Mucosa of descending colon (tissue), 3 donors: ENCODE measurements around the gene XYLT2. TPM values are rescaled to one million over a fixed set of nuclear protein-coding genes. Genes with fewer than 3 reads are reported as not detected.
"Not testable (repeated sequence)": the region's sequence is repeated elsewhere in the genome, so short reads cannot be mapped to it uniquely, and the experiment has no call there.

Experiments used
- ATAC-seq: fragments of 200-7000 bp; cut with Tn5 transposase; one replicate; pipeline ENCODE4 v1.9.1; 2020; ENCODE audit warnings: mild to moderate bottlenecking, moderate library complexity
- DNase-seq, 3 donors: peaks; one replicate each; pipeline ENCODE4 v3.0.0-alpha.2; 2020
- H3K36me3 ChIP-seq: fragments of 200-600 bp; one replicate; pipeline ENCODE4 v1.8.0; 2021; ENCODE audit warnings: low read depth, mild to moderate bottlenecking
- H3K4me1 ChIP-seq: fragments of 200-600 bp; one replicate; pipeline ENCODE4 v1.8.0; 2021; ENCODE audit warnings: low read depth, mild to moderate bottlenecking
- H3K4me3 ChIP-seq: fragments of 200-600 bp; one replicate; pipeline ENCODE4 v1.8.0; 2021; ENCODE audit warnings: mild to moderate bottlenecking
- H3K9me3 ChIP-seq: fragments of 200-600 bp; one replicate; pipeline ENCODE4 v1.8.0; 2021; ENCODE audit warnings: mild to moderate bottlenecking
- CTCF ChIP-seq: fragments of 200-600 bp; IDR thresholded peaks from one replicate; pipeline ENCODE4 v1.8.0; 2022; ENCODE audit warnings: antibody characterized with exemption, mild to moderate bottlenecking
- intact Hi-C, 2 donors: fragments of 100-400 bp; cut with DNase I in 1 of 2; cut with micrococcal nuclease in 1 of 2; formaldehyde crosslinking; loops; one replicate each; pipeline versions ENCODE4 v1.11.0 to v1.11.1; 2022; cut with DNase I, micrococcal nuclease
- long read RNA-seq, 2 donors: library from polyadenylated mRNA; unstranded; transcript quantifications; one replicate each; pipeline ENCODE4 v2.0.0, GENCODE V29; 2019 to 2021
- total RNA-seq, 3 donors: library from RNA; stranded (reverse); fragmentation: NEBNext Ultra II Directional in 2 of 3; extraction: Animal tissue kit (Norgen Biotek cat#: 25700) in 2 of 3; gene quantifications; one replicate each; pipeline versions ENCODE4 v1.2.1 to v1.2.4, GENCODE V29; 2021 to 2023
- donor health status: DM: no; HTN: no; CAD: no; lungs with moderate emphysema.
- donor health status: DM: no; HTN: no; CAD: no.
- donor health status: DM: no; HTN: yes; CAD: no.

The XYLT2 gene
- 10 to 100 TPM; 14.7 to 20.0 (median 18.4) TPM for total RNA-seq
- long read RNA-seq, donor 1, transcript XYLT2-201 (11 exons, 3,507 nt) = major isoform, 6 of 21 reads
- long read RNA-seq, donor 1, partial matches to known transcripts = 9 of 21 reads
- long read RNA-seq, donor 1, other reads (novel, unspliced or antisense) = 2 of 21 reads
- long read RNA-seq, donor 2, transcript XYLT2-201 (11 exons, 3,507 nt) = major isoform, 6 of 9 reads
- long read RNA-seq, donor 2, partial matches to known transcripts = 1 of 9 reads
- long read RNA-seq, donor 2, other reads (novel, unspliced or antisense) = 1 of 9 reads

GRCh38 chr17:50345432-50346312 lies at the start of gene XYLT2:
Gene XYLT2, plus strand, starts transcription at chr17:50346126. Its CDS starts 15 bp downstream, at chr17:50346141.
- Histone ChIP-seq H3K36me3 (no peaks in the 10 kb centered on the region), H3K4me3 (peak within 1 kb of the TSS; percentile 57), H3K4me1 (peaks cover 31% of the 10 kb centered on the region), H3K9me3 (no peaks in the 10 kb centered on the region)
- intact Hi-C loops = no loop called here
- peak; percentile 97 for ATAC-seq
- DNase-seq = peak; percentile 93 to 94 (median 93)
- no peak for TF ChIP-seq CTCF

GRCh38 chr17:50297407-50297865 lies 48.5 kb upstream of the XYLT2 start:
- peak; percentile 84 for TF ChIP-seq CTCF
- DNase-seq (peak; percentile 79 to 84 (median 83)), ATAC-seq (peak; percentile 94)
- Histone ChIP-seq H3K4me3 (no peak overlapping the region), H3K9me3 (no peaks in the 10 kb centered on the region), H3K36me3 (no peaks in the 10 kb centered on the region), H3K4me1 (no peaks in the 10 kb centered on the region)
- intact Hi-C loops = loop anchor here (5.0 to 10.0 kb wide), 2 partner anchors 95 to 123 kb away; partner anchors contain the start of gene COL1A1 (in 1 of the 2)

- TF ChIP-seq CTCF = no peak
- intact Hi-C loops = loop anchor here (5.0 to 10.0 kb wide), 2 partner anchors 96 to 123 kb away; partner anchors contain the start of gene COL1A1 (in 1 of the 2)
- no peaks in the 10 kb centered on the region for H3K9me3 ChIP-seq
- DNase-seq (no peak), ATAC-seq (no peak)
- H3K4me3 ChIP-seq = no peak overlapping the region
- no peaks in the 10 kb centered on the region for H3K36me3 ChIP-seq
- no peaks in the 10 kb centered on the region for H3K4me1 ChIP-seq
These were observed 47.9 kb upstream of the XYLT2 start for GRCh38 chr17:50298018-50298417.

- DNase-seq (no peak), ATAC-seq (no peak)
- H3K4me3 ChIP-seq = no peak overlapping the region
- no peaks in the 10 kb centered on the region for H3K9me3 ChIP-seq
- no peaks in the 10 kb centered on the region for H3K4me1 ChIP-seq
- no peaks in the 10 kb centered on the region for H3K36me3 ChIP-seq
- no peak for TF ChIP-seq CTCF
- intact Hi-C loops = loop anchor here (5.0 to 10.0 kb wide), 3 partner anchors 97 to 205 kb away; partner anchors contain the start of genes COL1A1 (in 1 of the 2) and PDK2 (in 1 of the 2)
These were observed 46.1 kb upstream of the XYLT2 start for GRCh38 chr17:50299776-50300175.

- H3K4me1 ChIP-seq, ATAC-seq, H3K36me3 ChIP-seq, DNase-seq, H3K4me3 ChIP-seq, H3K9me3 ChIP-seq: not testable (repeated sequence)
- intact Hi-C loops = loop anchor here in 1 of 2 donors (10.0 kb wide), 1 partner anchor 206 kb away; the partner anchor contains the start of gene PDK2
These were observed 45.1 kb upstream of the XYLT2 start for GRCh38 chr17:50300824-50301223.
